Midbrain (tissue), 1 donor: ENCODE results near the gene KRT78.
"Not testable (repeated sequence)": the region's sequence is repeated elsewhere in the genome, so short reads cannot be mapped to it uniquely, and the experiment has no call there.

ENCODE experiments used
- DNase-seq: peaks from one replicate; lab custom pipeline; 2025; lab: John Stamatoyannopoulos, UW

KRT78 gene

GRCh38 chr12:52871291-52872039 is 22.7 kb upstream of the KRT78 start:
- DNase-seq, result no peak

DNA sequence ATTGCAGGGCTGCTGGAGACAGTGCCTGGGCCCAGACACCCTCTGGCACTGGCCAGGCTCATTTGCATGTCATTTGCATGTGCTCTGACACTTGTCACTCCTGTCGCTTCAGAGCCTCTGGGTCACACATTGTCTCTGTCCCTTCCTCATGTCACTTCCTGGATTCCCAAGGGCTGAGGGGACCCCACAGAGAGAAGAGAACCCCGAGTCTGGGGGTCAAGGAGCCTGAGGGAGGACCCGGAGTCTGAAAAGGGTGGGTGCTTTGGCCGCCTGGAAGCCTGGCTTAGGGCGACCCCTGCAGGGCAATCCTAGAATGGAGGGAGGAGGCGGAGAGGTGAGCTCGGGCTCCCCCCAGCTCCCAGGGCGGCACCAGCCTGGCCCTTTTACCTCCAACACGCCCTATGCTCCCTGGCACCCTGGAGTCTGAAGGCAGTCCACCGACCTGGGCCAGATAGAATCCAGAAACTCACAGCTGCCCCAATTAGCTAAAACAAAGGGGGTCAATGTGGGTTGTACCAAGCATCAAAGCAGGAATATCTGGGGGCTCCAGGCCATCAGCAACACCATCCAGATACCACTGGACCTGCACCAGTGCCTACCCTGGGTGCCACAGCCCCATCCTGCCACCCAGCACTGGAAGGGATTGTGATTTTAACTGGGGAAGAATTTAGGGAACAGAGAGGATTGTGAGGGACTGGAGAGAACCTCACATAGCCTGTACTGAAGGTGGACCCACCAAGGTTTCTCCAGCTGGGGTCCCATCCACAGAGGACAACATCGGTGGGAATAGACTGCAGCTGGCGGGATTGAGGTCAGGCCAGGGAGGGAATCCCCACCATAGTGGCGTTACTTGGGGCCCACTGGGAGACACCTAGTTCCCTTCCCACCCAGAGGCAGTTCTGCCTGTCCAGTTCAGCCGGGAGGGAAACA is 21.8 kb upstream of the KRT78 start:
- peak; percentile 14 for DNase-seq

- DNase-seq, result no peak
Observed at GRCh38 chr12:52867642-52868041, 18.8 kb upstream of the KRT78 start.

- DNase-seq, result no peak
Observed at GRCh38 chr12:52867152-52867551, 18.4 kb upstream of the KRT78 start.

DNA sequence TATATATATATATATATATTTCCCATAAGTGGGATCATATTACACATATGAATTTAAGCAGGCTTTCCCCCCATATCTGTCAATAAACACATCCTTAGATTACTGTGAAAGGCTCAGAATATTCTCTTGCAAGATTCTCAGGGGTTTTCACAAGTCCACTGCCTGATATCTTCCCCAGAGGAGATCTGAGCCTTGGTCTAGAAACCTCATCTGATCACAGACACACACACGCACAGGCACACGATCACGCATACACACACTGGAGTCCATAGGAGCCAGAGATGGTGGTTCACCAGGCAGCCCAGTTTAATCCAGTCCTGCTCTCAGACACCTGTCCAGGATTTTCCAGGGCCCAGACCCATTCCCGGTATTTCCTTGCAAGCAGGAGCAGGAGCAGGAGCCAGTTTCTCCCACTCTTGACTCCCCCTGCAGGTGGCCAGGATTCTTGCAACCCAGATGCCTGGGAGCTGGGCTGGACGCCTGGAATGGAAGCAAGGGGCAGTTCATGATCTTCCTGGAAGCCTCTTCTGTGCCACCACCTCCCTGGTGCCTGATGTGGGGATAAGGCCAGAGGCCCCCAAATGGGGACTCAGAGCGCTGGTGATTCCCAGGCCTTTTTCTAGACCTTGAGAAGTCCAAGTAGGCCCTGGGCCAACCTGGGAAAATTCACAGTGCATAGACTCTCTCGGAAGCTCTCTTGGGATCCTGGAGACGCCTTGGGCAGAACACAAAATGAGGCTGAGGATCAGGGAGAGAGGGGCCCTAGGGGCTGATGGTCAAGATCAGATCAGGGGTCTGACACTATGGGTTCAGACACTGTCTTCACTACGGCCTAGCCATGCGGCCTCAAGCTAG is 16.5 kb upstream of the KRT78 start:
- peak; percentile 20 for DNase-seq

DNA sequence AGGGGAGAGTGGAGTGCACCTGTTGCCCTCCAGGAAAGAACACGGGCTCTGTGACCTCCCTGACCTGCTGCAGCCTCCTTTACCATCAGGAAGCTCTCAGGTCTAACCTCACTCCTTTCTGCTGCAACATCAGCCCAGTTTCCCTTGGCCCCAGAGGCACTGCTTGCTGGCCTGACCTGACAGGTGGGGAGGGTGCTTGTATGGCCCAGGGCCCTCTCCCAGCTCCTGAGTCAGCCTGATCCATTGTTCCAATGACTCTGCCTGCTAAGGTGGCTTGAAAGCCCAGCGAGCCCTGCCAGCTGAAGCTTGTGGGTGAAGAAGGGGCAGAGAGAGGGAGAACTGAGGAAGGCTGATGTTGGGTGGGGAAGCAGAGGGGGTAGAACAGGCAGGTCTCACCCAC is 13.2 kb upstream of the KRT78 start:
- no peak for DNase-seq

GRCh38 chr12:52861511-52861910 is 12.7 kb upstream of the KRT78 start:
- no peak for DNase-seq

DNA sequence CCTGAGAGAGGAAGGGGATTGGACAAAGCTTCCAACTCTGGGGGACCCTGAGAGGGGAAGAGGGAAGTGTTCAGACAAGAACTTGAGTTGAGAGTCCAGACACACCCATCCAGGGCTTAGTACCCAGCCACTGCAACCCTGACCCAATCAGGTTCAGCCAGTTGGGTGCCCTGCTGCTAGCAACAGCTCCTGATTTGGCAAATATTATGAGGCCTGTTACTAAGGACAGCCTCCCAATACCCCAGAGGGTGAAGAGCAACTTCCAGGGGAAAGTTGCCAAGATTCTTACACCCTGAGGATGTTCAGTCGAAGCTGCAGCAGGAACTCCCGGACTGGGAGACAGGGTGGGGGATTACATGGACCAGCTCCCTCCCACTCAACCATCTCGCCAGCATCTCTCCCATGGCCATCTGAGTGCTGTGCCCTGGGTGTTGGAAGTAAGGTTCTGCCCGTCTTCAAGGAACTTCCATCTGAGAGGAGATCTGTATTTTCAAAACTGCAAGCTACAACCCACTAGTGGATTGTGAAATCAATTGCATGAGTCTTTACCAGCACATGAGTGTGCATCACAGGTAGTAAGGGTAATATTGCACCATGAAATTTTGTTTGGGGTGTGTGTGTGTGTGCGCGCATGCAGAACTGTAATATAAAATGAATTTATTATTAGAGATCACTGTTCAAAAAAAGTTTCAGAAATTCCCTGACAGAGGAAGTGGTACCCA is 11.5 kb upstream of the KRT78 start:
- no peak for DNase-seq

DNA sequence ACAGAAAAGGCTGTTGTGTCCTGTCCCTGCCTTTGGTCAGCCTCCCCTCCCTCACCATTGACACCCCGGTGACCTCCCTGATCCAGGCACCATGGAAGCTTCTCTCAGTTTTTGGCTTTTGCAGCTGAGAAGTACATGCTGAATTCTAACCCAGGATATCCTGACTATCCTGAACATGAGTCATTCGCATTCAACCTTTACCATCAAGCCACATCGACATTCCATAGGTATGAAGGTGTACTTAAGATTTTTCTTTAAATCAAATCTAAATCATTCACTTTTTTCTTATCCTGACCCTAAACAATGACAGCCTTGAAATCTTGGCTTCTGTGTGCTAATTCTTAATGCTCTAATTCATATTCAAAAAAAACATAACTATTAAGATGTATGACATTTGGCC is 8.7 kb upstream of the KRT78 start:
- DNase-seq, result no peak

GRCh38 chr12:52856787-52857186 is 8.0 kb upstream of the KRT78 start:
- DNase-seq, result no peak

DNA sequence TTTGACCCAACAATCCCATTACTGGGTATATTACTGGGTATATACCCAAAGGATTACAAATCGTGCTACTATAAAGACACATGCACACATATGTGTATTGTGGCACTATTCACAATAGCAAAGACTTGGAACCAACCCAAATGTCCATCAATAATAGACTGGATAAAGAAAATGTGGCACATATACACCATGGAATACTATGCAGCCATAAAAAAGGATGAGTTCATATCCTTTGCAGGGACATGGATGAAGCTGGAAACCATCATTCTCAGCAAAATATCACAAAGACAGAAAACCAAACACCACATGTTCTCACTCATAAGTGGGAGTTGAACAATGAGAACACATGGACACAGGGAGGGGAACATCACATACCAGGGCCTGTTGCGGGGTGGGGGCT is 7.3 kb upstream of the KRT78 start:
- not testable (repeated sequence) for DNase-seq

GRCh38 chr12:52851787-52852186 is 3.0 kb upstream of the KRT78 start:
- no peak for DNase-seq

DNA sequence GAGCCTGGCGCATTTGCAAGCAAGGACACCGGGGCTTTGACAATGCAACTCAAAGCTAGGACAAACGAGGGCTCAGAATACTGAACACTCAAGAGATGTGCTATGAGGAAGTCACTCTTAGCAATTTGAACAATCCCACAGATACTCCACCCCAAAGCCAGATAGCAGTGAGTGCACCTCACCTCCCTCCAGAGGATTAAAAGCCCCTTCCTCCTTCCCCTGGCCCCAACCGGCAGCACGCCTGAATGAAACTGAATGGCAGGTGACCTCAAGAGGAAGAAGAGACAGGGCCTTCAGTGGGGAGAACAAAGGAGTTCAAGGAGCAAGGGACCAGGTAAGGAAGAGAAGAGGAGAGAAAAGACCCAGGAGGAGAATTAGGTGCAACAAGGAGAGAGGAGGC is 1.9 kb upstream of the KRT78 start:
- DNase-seq, result no peak

GRCh38 chr12:52849511-52849910 is 717 bp upstream of the KRT78 start:
- no peak for DNase-seq

GRCh38 chr12:52847335-52848102 is 1.3 kb downstream of the KRT78 start:
- no peak for DNase-seq

DNA sequence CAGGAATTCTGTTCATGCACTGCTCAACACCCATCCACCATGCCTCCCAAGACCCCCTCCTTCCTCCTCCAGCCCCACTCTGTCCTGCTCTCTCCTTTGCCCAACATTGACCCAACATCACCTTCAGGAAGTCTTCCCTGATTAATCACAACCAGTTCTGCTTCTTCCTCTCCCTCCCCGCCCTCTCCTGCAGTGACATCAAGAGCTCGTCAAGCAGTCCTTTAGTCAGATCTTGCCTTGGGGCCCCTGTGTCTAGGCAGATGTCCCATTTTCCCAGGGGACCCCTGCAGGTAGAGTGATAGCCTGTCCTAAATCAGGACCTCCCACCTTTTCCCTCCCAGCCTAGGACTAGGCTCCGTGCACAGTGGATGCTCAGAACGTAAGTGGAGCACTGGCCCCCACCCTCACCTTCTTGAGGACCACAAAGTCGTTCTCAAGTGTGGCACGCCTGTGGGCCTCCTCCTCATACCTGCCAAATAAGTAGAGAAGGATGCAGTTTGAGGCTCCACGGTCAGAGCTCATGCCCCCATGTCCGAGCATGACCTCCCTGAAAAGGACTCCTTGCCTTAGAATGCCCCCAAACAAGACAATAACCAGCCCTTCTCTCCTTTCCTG is 2.3 kb downstream of the KRT78 start:
- DNase-seq, result no peak

DNA sequence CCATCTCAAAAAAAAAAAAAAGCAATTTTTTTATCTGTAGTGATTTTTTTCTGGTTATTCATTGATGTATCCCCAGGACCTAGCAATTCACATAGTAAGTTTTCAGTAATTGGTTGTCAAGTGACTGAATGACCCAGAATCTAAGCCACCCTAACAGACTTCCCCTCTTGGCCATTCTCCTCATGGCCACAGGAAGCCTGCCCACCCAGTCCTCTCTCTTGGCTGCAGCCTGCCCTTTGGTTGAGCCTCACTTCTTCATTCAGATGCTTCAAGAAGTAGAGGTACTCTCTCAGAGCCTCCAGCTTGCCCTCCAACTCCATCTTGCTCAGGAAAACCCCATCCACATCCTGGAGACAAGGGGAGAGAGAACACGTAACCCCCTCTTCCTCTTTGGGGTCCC is 2.8 kb downstream of the KRT78 start:
- DNase-seq, result no peak

GRCh38 chr12:52844386-52844785 is 4.4 kb downstream of the KRT78 start:
- DNase-seq, result no peak

- no peak for DNase-seq
Observed at GRCh38 chr12:52839436-52840105, 9.2 kb downstream of the KRT78 start.
